MM.1S (cell line): ENCODE results near the gene EMP2.

ENCODE experiments used
- EZH2 ChIP-seq: fragments of 300-600 bp; sonication (generic); optimal IDR thresholded peaks from 2 replicates; pipeline ENCODE3; 2017; ENCODE audit warnings: low read depth, mild to moderate bottlenecking, antibody characterized with exemption, low read length, mixed read lengths
- EZH2phosphoT487 ChIP-seq: fragments of 300-600 bp; sonication (generic); IDR thresholded peaks from 2 replicates; pipeline ENCODE4 v1.6.1; 2018; ENCODE audit warnings: antibody characterized with exemption, low read length
- TF ChIP-seq, protein P1 (sequence below): fragments of 300-600 bp; sonication (generic); IDR thresholded peaks from 2 replicates; pipeline ENCODE4 v1.5.1; 2016; ENCODE audit warnings: antibody characterized with exemption, low read length, mixed read lengths

DNA sequence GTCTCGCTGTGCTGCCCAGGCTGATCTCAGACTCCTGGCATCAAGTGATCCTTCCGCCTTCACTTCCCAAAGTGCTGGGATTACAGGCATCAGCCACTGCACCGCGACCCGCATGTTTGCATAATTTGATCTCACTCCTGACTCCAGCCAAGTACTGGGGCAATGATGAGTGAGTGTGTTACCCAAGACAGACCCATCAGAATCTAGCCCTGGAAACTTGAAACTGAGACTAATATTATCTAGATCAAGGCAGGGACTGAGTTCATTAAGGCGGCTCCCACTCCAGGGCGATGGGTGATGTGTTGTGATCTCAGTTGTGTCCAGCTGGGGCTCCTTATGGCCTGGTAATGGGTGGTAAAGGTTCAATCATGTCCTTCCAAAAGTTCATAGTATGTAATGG lies 53.4 kb downstream of the EMP2 start:
- TF ChIP-seq, protein P1, sequence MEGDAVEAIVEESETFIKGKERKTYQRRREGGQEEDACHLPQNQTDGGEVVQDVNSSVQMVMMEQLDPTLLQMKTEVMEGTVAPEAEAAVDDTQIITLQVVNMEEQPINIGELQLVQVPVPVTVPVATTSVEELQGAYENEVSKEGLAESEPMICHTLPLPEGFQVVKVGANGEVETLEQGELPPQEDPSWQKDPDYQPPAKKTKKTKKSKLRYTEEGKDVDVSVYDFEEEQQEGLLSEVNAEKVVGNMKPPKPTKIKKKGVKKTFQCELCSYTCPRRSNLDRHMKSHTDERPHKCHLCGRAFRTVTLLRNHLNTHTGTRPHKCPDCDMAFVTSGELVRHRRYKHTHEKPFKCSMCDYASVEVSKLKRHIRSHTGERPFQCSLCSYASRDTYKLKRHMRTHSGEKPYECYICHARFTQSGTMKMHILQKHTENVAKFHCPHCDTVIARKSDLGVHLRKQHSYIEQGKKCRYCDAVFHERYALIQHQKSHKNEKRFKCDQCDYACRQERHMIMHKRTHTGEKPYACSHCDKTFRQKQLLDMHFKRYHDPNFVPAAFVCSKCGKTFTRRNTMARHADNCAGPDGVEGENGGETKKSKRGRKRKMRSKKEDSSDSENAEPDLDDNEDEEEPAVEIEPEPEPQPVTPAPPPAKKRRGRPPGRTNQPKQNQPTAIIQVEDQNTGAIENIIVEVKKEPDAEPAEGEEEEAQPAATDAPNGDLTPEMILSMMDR, result no peak
- TF ChIP-seq EZH2, result no peak
- no peak for TF ChIP-seq EZH2phosphoT487
